Islet of Langerhans (tissue), 1 donor: Measurements from ENCODE around the gene SASH3.

Experiments used
- FAIRE-seq: peaks from one replicate; lab custom pipeline; 2011; peaks lifted over from hg19 to GRCh38; lab: Jason Lieb, UNC

SASH3 gene

DNA sequence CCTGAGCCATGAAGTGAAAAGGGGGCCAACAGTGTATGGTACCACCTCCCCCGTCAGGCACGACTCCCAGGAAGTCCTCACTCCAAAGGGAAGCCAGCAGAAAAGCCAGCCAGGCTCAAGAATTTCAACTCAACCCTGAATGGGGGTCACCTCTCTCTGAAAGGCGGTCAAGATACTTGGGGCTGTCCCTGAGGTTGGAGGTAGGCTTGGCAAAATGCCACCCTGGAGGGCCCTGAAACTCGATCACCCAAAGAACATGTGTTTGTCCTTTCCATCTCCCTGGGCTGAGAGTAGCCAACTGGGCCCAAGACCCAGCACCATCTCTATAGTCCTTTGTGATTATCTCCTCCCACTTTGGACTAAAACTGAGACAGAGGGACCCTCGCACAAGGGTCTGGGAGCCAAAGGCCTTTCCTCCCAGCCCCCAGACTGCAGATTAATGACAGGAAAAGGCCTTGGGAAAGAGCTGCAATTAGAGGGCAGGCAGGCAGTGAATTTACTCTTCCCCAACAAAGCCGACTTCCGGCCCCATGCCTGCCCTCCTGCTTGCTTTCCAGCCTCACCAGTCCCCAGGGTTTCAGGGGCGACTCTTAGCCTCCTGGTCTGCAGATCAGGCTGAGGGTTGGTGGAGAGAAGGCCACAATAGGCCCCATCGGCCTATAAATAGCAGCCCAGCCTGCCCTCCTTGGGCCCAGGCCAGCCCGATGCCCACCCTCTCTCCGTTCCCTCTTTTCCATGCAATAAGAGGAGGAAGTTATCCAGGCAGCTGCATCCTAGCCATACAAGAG lies 5.6 kb downstream of the SASH3 start:
- FAIRE-seq = no peak

DNA sequence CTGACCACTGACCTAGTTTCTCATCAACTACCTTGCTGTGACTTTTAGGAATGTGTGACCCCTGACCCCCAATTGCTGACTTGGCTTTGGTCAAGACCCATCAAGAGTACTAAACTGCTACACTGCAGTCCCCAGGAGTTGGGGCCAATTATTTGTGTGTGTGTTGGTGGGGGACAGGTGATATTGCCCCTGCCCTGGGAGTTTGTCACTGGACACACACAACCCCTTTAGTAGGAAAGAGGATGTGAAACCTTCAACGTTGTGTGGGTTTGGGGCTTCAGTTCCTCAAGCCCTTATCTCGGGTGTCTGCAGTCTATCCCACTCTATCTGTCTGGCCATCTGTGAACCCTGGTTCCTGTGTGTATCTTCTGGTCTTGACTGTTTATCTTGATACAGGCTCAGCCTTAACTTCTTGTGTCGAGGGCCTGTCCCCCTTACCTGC lies 6.5 kb downstream of the SASH3 start:
- no peak for FAIRE-seq

DNA sequence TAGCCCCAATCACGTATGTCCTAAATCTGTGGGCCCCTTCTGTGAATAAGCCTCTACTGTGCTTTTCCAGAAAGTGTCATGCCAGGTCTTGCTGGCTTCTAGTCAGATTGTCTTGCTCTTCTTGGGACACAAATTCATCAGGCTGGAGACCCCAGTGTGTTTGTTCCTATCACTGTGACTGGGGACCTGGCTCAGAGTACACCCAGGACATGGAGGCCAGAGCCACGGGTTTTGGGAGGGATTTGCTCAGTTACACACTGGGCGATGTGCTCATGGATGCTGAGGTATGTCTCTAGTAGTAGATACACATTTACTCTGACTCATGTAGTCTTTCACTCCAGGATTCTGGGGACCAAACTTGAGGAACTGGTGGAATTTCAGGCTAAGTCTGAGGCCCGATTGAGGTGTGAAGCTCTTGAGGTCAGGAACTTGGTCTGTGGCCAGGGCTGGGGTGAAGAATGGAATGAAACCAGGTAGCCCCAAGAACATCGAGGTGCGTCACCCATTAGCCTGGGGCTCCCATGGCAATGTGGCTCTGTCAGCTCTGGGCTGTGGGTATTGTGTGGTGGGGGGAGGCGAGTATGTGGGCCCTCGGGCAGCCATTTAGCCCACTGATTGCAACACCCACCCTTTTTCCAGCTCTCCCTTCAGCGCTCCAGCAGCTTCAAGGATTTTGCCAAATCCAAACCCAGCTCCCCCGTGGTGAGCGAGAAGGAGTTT lies 7.7 kb downstream of the SASH3 start:
- FAIRE-seq = no peak

DNA sequence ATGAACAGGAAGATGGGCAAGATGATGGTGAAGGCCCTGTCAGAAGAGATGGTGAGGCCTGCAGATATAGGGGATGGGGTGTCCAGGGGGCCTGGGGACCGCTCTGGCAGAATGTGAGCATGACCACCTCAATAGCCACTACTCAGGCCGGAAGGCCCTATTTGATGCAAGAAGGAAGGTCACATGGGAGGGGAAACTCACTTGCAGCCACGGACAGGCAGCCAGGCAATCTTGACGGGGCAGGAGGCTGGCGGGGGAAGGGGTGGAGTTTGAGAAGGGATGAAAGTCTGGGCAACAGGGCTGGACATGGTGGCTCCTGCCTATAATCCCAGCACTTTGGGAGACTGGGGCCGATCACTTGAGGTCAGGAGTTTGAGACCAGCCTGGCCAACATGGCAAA lies 8.8 kb downstream of the SASH3 start:
- no peak for FAIRE-seq

DNA sequence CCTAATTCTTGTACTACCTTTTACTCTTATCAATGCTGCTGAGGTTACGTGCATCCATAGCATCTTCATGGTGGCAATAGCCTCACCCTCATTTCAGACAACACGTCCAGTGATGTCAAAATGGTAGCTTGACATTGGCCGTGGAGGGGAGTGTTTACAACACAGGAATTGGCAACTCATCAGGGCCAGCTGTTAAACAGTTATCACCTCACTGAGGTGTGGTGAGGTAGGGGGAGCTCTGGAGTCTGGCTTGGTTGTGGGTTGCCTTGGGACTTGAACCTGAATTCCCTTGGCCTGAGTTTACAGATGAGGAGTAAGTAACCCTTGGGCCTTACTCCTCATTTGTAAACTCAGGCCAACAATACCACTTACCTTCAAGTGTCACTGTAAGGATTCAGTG lies 10.4 kb downstream of the SASH3 start:
- no peak for FAIRE-seq

DNA sequence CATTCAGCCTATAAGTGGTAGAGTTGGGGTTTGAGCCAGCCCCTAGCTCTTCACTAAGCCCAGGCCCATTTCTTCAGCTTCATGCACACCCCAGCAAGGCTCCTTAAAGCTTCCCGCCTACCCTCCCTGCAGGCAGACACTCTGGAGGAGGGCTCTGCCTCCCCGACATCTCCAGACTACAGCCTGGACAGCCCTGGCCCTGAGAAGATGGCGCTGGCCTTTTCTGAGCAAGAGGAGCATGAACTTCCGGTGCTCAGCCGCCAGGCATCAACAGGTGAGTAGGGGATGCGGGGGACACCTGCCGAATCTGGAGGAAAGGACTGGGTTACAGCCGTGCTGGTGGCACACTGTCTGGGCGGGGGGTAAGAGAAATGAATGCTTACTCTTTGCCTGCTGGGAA lies 11.1 kb downstream of the SASH3 start:
- no peak for FAIRE-seq

DNA sequence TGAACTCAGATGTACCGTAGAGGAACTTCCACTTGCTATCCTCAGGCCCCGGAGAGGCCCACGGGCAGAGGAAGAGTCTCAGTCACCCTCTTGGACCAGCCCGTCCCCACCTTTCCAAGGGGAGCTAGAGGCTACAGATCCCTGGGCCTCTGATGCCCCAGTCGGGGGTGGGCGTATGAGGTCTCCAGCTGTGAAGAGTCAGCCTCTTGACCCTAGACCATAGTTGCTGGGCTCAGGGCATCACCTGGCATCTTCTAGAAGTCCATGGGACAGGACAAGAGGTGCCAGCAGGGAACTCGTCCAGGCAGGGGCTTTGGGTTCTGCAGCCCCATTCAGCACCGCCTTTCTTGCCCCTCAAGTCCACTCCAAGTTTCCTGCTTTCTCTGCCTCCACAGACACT lies 11.6 kb downstream of the SASH3 start:
- FAIRE-seq = no peak

DNA sequence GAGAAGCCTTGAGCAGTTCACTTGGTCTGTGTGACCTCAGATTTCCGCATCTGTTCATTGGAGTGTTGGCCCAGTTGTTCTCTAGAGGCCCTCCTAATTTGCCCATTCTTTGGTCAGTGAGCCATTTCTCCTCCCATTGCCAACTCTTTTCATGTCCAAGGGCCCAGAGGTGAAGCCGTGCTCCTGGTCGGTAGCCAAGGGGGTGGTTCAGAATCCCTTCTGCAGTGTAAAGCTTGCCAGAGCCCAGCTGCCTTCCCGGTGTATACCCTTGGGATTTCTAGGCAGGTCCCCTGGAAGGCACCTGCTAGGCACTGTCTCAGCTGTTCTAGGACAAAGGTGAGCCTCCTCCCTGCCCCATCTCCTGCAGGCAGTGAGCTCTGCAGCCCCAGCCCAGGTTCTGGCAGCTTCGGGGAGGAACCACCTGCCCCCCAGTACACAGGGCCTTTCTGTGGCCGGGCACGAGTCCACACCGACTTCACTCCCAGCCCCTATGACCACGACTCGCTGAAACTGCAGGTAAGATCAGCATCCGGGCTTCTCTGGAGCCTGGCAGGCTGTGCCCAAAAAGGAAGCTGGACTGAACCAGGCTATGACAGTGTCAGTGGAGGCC lies 12.3 kb downstream of the SASH3 start:
- no peak for FAIRE-seq

DNA sequence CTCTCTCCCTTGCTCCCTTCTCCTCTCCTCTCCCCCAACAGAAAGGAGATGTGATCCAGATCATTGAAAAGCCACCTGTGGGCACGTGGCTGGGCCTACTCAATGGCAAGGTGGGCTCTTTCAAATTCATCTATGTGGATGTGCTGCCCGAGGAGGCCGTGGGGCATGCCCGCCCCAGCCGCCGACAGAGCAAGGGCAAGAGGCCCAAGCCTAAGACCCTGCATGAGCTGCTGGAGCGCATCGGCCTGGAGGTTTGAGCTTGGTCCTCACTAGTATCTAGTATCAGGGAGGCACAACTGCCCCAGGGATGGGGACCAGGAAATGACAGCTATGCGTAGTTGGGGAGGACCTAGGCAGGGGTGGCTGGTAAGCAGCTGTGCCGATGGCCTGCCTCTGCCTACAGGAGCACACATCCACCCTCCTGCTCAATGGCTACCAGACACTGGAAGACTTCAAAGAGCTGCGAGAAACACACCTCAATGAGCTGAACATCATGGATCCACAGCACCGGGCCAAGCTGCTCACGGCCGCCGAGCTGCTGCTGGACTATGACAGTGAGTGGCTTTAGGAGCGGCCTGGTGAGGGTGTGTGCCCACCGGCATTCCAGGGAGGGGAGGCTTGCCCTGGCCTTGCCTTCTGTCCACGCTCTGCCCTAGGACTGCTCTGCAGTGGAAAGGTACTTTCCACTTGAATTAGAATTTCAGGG lies 13.0 kb downstream of the SASH3 start:
- no peak for FAIRE-seq

DNA sequence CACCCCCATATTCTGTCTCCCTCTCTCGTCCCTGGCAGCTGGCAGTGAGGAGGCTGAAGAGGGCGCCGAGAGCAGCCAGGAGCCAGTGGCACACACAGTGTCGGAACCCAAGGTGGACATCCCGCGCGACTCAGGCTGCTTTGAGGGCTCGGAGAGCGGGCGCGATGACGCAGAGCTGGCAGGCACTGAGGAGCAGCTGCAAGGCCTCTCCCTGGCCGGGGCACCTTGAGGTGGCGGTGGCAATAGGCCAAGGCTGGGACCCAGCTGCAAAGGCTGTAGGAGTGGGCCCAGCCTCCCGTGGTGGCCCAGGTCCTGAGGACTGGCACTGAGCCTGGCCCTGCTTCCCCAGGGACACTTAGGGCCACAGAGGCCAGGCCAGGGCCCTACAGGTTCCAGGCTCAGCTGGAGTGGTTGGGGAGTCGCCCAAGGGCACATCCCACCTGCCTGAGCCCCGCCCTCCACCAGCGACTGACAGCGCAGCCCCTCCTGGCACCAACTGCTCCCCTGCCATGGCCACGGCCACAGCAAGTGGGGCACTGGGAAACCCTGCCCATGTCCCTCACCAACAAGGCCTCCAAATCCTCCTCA lies 13.9 kb downstream of the SASH3 start:
- no peak for FAIRE-seq

DNA sequence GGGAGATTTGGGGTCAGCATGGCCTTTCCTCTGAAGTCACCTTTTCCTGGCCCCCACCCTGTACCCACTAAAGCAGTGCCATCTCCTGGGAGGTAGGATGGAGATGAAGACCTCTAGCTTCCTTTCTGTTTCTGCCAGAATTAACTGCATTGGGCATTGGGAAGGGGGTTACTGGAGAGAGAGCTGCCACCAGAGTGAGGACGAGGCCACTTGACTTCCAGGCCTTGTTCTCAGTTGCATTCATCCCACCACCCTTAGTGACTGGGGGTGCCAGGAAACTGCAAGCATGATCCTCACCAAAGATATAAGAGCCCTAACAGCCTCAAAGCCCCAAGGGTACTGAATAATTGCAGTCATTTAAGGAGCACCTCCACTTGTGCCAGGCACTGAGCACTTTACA lies 15.8 kb downstream of the SASH3 start:
- FAIRE-seq = no peak

DNA sequence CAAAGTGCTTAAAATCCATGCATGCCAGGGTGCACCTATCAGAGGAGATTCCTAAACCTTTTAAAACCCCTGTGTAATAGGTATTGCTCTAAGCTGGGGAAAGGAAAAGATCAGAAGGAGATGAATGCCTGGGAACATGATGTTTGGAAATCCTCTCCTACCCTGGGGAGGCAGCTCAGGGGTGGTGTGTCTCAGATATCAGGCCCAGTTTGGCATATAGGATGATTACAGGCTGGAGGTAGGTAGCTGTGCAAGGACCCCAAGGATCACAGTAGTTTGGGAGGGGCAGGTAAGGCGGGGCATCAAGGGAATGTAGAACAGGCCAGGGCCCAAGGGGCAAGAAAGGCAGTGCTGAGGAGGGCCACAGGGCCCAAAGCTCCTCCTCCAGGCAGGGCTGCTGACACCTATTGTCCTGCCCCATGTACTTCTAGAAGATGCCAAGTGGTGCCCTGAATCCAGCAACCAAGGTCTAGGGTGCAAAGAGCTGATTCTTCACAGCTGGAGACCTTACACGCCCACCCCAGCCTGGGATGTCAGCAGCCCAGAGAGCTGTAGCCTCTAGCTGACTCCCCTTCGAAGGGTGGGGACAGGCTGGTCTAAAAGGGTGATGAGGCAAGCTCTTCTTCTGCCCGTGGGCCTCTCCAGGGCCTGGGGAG lies 17.6 kb downstream of the SASH3 start:
- no peak for FAIRE-seq

DNA sequence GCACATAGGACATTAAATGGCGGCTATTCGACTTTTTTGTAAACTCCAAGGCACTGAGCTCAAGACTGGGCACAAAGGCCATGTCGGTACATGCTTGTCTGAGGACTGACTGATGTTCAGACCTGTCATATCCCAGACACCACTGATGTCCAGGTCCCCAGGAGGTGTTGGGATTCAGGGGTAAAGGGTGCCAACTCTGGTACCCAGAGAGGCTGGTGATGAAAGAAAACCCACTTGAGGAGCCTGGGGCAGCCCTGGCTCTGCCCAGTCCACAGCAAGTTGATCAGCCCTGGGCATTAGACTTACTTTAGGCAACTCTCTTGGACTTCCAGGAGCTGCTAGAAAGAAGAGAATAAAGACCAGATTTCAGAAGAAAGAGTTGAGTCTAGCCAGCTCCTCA lies 18.7 kb downstream of the SASH3 start:
- FAIRE-seq = no peak

DNA sequence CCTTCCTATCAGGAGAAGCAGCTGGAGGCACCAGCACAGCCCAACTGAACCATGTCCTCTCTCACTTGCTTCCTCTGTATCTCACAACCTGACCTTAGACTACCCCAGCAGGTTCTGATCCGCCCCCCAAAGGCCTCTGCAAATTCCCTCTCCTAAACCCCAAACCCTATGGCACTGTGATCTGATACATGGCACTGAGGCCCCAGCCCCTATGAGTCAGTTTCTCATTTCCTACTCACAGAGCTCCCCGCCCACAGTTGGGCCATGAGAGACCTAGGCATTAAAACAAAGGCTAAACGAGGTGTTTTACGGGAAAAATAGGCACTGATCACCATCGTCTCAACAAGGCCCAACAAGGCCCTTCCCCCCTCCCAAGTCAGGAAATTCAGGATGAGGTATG lies 19.1 kb downstream of the SASH3 start:
- no peak for FAIRE-seq

DNA sequence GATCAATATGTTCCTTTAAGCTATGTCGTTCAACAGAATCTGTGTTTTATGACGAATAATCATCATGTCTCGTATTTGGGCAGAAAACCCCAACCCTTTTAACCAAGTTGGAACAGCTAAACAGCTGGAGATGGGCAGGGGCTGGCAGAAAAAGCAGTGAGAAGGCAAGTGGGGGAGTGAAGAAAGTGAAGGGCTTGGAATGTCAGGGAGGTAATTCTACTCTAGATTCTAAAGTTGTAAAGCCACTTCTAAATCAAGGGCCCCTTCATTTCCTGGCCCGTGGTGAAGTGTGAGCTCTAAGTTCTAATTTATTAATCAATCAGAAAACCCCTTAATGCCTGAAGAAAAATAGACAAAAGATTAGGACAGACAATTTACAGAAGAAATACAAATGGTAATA lies 20.4 kb downstream of the SASH3 start:
- FAIRE-seq = no peak

DNA sequence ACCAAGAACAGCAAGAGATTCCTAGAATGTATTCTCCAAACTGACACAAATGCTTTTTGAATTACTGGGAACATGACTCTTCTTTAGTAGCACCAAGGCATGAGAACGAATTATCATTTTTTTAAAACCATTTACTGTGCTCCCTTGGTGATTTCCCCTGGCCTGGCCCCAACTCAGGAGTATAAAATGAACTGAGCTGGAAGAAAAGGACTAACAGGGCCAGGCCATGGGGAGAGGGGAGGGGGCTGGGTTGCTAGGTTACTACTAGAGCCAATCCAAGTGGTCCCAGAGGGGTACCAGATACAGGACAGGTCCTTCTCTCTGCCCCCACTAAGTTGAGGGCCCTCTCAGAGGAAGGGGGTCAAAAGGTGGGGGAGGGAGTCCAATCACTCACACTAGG lies 23.1 kb downstream of the SASH3 start:
- FAIRE-seq = no peak

DNA sequence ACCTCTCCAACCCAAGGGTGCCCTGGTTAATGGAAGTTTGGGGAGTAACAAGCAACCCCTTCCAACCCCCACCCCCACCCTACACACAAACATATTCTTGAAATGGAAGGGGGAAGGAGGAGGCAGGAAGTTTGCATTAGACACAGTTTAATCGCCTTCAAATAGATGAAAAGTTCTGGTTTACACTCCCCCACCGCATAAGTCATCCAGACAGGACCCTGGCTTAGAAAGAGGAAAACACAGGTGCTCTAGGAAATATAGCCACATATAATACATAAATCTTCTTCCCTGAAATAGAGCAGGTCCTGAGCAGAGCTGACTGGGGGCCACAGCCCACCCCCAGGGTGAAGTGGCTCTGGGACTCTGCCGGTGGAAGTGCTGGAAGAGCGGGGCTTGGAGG lies 25.1 kb downstream of the SASH3 start:
- no peak for FAIRE-seq

DNA sequence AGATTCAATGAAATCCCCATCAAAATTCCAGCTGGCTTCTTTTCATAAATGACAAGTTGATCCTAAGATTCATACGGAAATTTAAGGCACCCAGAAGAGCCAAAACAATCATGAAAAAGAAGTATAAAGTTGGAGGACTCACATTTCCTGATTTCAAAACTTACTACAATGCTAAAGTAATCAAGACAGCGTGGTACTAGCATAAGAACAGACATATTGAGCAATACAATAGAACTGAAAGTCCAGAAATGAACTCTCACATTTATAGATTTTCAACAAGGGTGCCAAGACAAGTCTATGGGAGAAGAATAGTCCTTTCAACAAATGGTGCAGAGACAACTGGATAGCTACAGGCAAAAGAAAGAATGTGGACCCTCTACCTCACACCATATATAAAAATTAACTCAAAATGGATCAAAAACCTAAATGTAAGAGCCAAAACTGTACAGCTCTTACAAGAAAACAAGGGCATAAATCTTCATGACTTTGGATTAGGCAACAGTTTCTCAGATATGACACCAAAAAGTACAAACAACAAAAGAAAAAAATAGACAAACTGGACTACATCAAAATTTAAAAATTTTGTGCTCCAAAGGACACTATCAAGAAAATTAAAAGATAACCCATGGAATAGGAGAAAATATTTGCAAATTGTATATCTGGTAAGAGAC lies 28.5 kb downstream of the SASH3 start:
- no peak for FAIRE-seq

DNA sequence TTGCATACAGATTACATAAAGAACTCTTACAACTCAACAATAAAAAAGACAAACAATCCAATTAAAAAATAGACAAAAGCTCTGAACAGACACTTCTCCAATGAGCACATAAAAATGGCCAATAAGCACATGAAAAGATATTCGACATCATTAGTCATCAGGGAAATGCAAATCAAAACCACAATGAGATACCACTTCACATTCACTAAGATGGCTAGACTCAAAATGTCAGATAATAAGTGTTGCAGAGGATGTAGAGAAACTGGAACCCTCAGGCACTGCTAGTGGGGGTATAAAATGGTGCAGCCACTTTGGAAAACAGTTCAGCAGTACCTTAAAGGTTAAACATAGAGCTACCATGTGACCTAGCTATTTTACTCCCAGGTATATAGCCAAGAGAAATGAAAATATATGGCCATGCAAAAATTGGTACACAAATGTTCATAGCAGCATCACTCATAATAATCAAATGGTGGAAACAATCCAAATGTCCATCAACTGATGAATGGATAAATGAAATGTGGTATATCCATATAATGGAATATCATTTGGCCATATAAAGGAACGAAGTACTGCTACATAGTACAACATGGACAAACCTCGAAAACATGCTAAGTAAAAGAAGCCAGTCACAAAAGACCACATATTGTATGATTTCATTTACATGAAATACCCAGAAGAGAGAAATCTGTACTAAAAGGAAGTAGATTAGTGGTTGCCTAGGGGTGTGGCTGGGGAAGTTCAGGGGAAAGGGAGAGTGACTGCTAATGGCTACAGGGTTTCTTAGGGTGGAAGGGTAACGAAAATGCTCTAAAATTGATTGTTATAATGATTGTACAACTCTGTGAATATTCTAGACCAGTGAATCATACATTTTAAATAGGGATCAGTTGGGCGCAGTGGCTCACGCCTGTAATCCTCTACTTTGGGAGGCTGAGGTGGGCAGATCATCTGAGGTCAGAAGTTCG lies 29.4 kb downstream of the SASH3 start:
- FAIRE-seq = no peak

DNA sequence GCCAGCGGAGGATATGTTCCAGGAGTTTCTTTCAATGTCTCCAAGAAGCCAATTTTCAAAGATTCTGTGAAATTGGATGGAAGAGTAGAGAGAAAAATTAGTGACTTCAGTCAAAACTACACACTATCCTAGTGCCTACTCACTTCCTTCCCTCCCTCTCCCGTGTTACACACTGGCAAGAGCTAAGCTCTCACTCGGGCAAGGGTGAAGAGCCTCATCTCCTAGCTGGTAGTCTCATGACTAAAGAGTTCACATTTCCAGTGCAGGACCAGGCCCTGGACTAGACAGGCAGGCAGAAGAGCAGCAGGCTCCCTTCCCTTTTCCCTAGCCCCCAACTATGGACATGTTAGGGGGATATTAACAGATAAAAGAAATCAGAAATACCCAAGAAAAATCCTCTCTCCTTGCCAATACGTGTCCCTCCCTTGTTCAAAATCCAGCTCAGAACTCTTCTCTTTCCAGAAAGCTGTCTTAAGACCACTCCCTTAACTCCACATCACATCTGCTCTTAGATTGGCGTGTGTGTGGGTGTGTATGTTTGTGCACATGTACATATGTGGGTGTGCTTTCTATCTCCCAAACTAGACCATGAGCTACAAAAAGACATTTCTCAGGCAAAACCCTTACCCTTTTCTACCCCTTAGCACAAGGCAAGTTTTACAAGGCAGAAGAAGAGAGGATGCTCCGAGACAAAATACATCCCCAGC lies 34.1 kb downstream of the SASH3 start:
- no peak for FAIRE-seq
